Panc1 (cell line): Measurements from ENCODE around the gene EHMT2.
"Not testable (repeated sequence)": the region's sequence is repeated elsewhere in the genome, so short reads cannot be mapped to it uniquely, and the experiment has no call there.

Experiments
- CTCF ChIP-seq: fragments of 450-650 bp; IDR thresholded peaks from 2 replicates; pipeline ENCODE4 v1.5.1; 2017; ENCODE audit warnings: mild to moderate bottlenecking
- POLR2AphosphoS5 ChIP-seq: IDR thresholded peaks from 2 replicates; pipeline ENCODE4 v1.6.1; 2012; ENCODE audit warnings: mild to moderate bottlenecking, low read depth, low read length, moderate library complexity
- TCF7L2 ChIP-seq: IDR thresholded peaks from 2 replicates; pipeline ENCODE4 v1.6.1; 2011; ENCODE audit warnings: mild to moderate bottlenecking, low read depth, low read length, inconsistent platforms

GRCh38 chr6:31864123-31864562, 33.4 kb downstream of the EHMT2 start:
- not testable (repeated sequence) for TF ChIP-seq CTCF, POLR2AphosphoS5, TCF7L2
